H9 (cell line): ENCODE measurements around the gene MGAT2. TPM values are rescaled to one million over a fixed set of nuclear protein-coding genes. Genes with fewer than 3 reads are reported as not detected.

ENCODE experiments used
- DNase-seq: peaks from one replicate; pipeline ENCODE4 v3.0.0-alpha.2; 2017
- H2AFZ ChIP-seq: one replicate; pipeline ENCODE4 v1.6.1; 2013; ENCODE audit warnings: mild to moderate bottlenecking, low read length, control low read depth, moderate library complexity
- H2AK5ac ChIP-seq: 2 replicates; pipeline ENCODE4 v1.6.1; 2013; ENCODE audit warnings: low read length, control low read depth, mixed read lengths; ENCODE audit not compliant: insufficient read length
- H2BK120ac ChIP-seq: one replicate; pipeline ENCODE4 v1.6.1; 2013; ENCODE audit warnings: low read depth, mild to moderate bottlenecking, low read length, control low read depth, inconsistent platforms; ENCODE audit not compliant: poor library complexity, severe bottlenecking
- H2BK12ac ChIP-seq: 2 replicates; pipeline ENCODE4 v1.6.1; 2013; ENCODE audit warnings: low read length, control low read depth, mixed read lengths, low read depth; ENCODE audit not compliant: insufficient read length
- H2BK15ac ChIP-seq: 2 replicates; pipeline ENCODE4 v1.6.1; 2013; ENCODE audit warnings: low read depth, low read length, control low read depth
- H2BK20ac ChIP-seq: one replicate; pipeline ENCODE4 v1.6.1; 2013; ENCODE audit warnings: low read depth, mild to moderate bottlenecking, low read length, control low read depth, inconsistent platforms; ENCODE audit not compliant: poor library complexity, severe bottlenecking
- H2BK5ac ChIP-seq: 2 replicates; pipeline ENCODE4 v1.6.1; 2013; ENCODE audit warnings: low read length, control low read depth, mixed read lengths; ENCODE audit not compliant: insufficient read length
- H3K14ac ChIP-seq: 2 replicates; pipeline ENCODE4 v1.6.1; 2013; ENCODE audit warnings: low read length, control low read depth; ENCODE audit not compliant: insufficient read depth
- H3K18ac ChIP-seq: 2 replicates; pipeline ENCODE4 v1.6.1; 2013; ENCODE audit warnings: low read depth, mild to moderate bottlenecking, mixed read lengths, low read length, control low read depth; ENCODE audit not compliant: insufficient read length
- H3K23ac ChIP-seq: 2 replicates; pipeline ENCODE4 v1.6.1; 2013; ENCODE audit warnings: low read length, control low read depth, mixed read lengths, low read depth; ENCODE audit not compliant: insufficient read length
- H3K23me2 ChIP-seq: 2 replicates; pipeline ENCODE4 v1.6.1; 2013; ENCODE audit warnings: low read depth, mild to moderate bottlenecking, mixed read lengths, low read length, control low read depth; ENCODE audit not compliant: insufficient read length, poor library complexity, severe bottlenecking
- H3K27ac ChIP-seq: 2 replicates; pipeline ENCODE4 v1.5.1; 2013; ENCODE audit warnings: low read length, control low read depth, mixed read lengths, low read depth; ENCODE audit not compliant: insufficient read length
- H3K27me3 ChIP-seq: 2 replicates; pipeline ENCODE4 v1.6.1; 2013; ENCODE audit warnings: low read length, control low read depth, inconsistent platforms; ENCODE audit not compliant: insufficient read depth
- H3K4ac ChIP-seq: 2 replicates; pipeline ENCODE4 v1.6.1; 2013; ENCODE audit warnings: low read depth, mild to moderate bottlenecking, control low read depth, inconsistent platforms, low read length, moderate library complexity
- H3K4me1 ChIP-seq: 2 replicates; pipeline ENCODE4 v1.6.1; 2013; ENCODE audit warnings: low read length, control low read depth, inconsistent platforms; ENCODE audit not compliant: insufficient read depth
- H3K4me2 ChIP-seq: 2 replicates; pipeline ENCODE4 v1.6.1; 2013; ENCODE audit warnings: low read length, control low read depth, mixed read lengths; ENCODE audit not compliant: insufficient read length, insufficient read depth
- H3K56ac ChIP-seq: 2 replicates; pipeline ENCODE4 v1.6.1; 2013; ENCODE audit warnings: low read depth, mild to moderate bottlenecking, mixed read lengths, low read length, control low read depth; ENCODE audit not compliant: insufficient read length
- H3K79me1 ChIP-seq: 2 replicates; pipeline ENCODE4 v1.6.1; 2013; ENCODE audit warnings: low read depth, mild to moderate bottlenecking, moderate library complexity, low read length, control low read depth, inconsistent platforms; ENCODE audit not compliant: insufficient read depth, poor library complexity, severe bottlenecking
- H3K79me2 ChIP-seq: 2 replicates; pipeline ENCODE4 v1.6.1; 2013; ENCODE audit warnings: low read length, control low read depth, inconsistent platforms; ENCODE audit not compliant: insufficient read depth
- H3K9ac ChIP-seq: 2 replicates; pipeline ENCODE4 v1.6.1; 2013; ENCODE audit warnings: low read length, control low read depth, mixed read lengths; ENCODE audit not compliant: insufficient read length; ENCODE audit errors: extremely low read depth
- H3K9me3 ChIP-seq: one replicate; pipeline ENCODE4 v1.6.1; 2013; ENCODE audit warnings: low read depth, low read length, inconsistent platforms; ENCODE audit not compliant: control insufficient read depth
- H3T11ph ChIP-seq: one replicate; pipeline ENCODE4 v1.6.1; 2013; ENCODE audit warnings: mild to moderate bottlenecking, low read length, control low read depth, inconsistent platforms
- H4K20me1 ChIP-seq: one replicate; pipeline ENCODE4 v1.6.1; 2013; ENCODE audit not compliant: control insufficient read depth, insufficient read length, insufficient read depth
- H4K5ac ChIP-seq: 2 replicates; pipeline ENCODE4 v1.6.1; 2013; ENCODE audit warnings: low read depth, mild to moderate bottlenecking, mixed read lengths, low read length, control low read depth; ENCODE audit not compliant: insufficient read length
- H4K8ac ChIP-seq: replicated peaks from 2 replicates; pipeline ENCODE4 v1.6.1; 2013; ENCODE audit warnings: low read length, control low read depth, mixed read lengths, low read depth; ENCODE audit not compliant: insufficient read length
- H4K91ac ChIP-seq: 2 replicates; pipeline ENCODE4 v1.6.1; 2013; ENCODE audit warnings: low read depth, mild to moderate bottlenecking, moderate library complexity, mixed read lengths, low read length, control low read depth; ENCODE audit not compliant: insufficient read length
- H3K27ac Mint-ChIP-seq, 3 experiments: 2 replicates in 2 of 3; 3 replicates in 1 of 3; pipeline ENCODE4 v1.8.0; 2020 to 2021; ENCODE audit warnings: mixed read lengths in 3 of 3, mild to moderate bottlenecking in 1 of 3, moderate library complexity in 1 of 3
- H3K27me3 Mint-ChIP-seq: 2 replicates; pipeline ENCODE4 v1.8.0; 2021; ENCODE audit warnings: low read depth, mild to moderate bottlenecking, moderate library complexity, mixed read lengths
- H3K36me3 Mint-ChIP-seq, 3 experiments: 2 replicates in 2 of 3; 3 replicates in 1 of 3; pipeline ENCODE4 v1.8.0; 2020 to 2021; ENCODE audit warnings: low read depth in 3 of 3, mixed read lengths in 3 of 3; ENCODE audit not compliant: insufficient read depth in 1 of 3
- H3K4me1 Mint-ChIP-seq, 2 experiments: 2 replicates each; pipeline ENCODE4 v1.8.0; 2020; ENCODE audit warnings: mixed read lengths in 2 of 2
- H3K4me3 Mint-ChIP-seq, 2 experiments: 2 replicates in 1 of 2; 3 replicates in 1 of 2; pipeline ENCODE4 v1.8.0; 2020 to 2021; ENCODE audit warnings: mild to moderate bottlenecking in 2 of 2, mixed read lengths in 2 of 2, moderate library complexity in 1 of 2
- H3K9me3 Mint-ChIP-seq, 2 experiments: 2 replicates in 1 of 2; 3 replicates in 1 of 2; pipeline ENCODE4 v1.8.0; 2020; ENCODE audit warnings: mild to moderate bottlenecking in 2 of 2, mixed read lengths in 2 of 2, moderate library complexity in 1 of 2
- CTCF ChIP-seq: fragments of 200-600 bp; sonication (generic); conservative IDR thresholded peaks from 3 replicates; pipeline ENCODE4 v1.8.0; 2021; ENCODE audit warnings: antibody characterized with exemption, mild to moderate bottlenecking
- WGBS: extraction: QIAGEN DNeasy Blood & Tissue Kit; methylation state at CpG from one replicate; pipeline ENCODE4 v1.1.7; 2013; ENCODE audit warnings: missing lambda C conversion rate, low lambda C conversion rate, mixed read lengths; ENCODE audit not compliant: insufficient read length; ENCODE audit errors: extremely low coverage; 5-methylcytosine and 5-hydroxymethylcytosine counted together
- total RNA-seq: library from RNA; stranded (reverse); gene quantifications from 2 replicates; pipeline ENCODE4 v1.2.1, GENCODE V29; 2021

MGAT2 gene
- total RNA-seq, 1 experiment from 2014 or later: 24.5 TPM

- Mint-ChIP-seq H3K4me1 (peaks cover 29 to 35% of the 10 kb centered on the region in 2 experiments), H3K27me3 (peaks cover 3% of the 10 kb centered on the region; the same call in 1 of the 2 replicates), H3K27ac (peak overlapping the region in 2 of 3 experiments; percentile 53 to 75; a peak in 5 of 7 replicates), H3K9me3 (no peaks in the 10 kb centered on the region), H3K36me3 (peaks cover 51 to 57% (median 52%) of the 10 kb centered on the region in 3 experiments), H3K4me3 (peak overlapping the region; percentile 62 to 95; a peak in 4 of 5 replicates)
- no peak overlapping the region for H2BK12ac ChIP-seq
- H3K23me2 ChIP-seq: peaks cover 11% of the 10 kb centered on the region
- no peaks in the 10 kb centered on the region for H3K27me3 ChIP-seq
- H3T11ph ChIP-seq: no peak overlapping the region
- H2BK15ac ChIP-seq: no peak overlapping the region
- no peak for DNase-seq
- H3K4me1 ChIP-seq: peaks cover 5% of the 10 kb centered on the region; the same call in 1 of the 2 replicates
- H4K8ac ChIP-seq: no peak overlapping the region
- no peaks in the 10 kb centered on the region for H4K20me1 ChIP-seq
- TF ChIP-seq CTCF: no peak
- no peak overlapping the region for H4K91ac ChIP-seq
- no peak overlapping the region for H4K5ac ChIP-seq
- H2AK5ac ChIP-seq: no peak overlapping the region
- no peak overlapping the region for H3K4me2 ChIP-seq
- H2BK5ac ChIP-seq: no peak overlapping the region
- H3K9ac ChIP-seq: no peak overlapping the region
- H3K27ac ChIP-seq: no peak overlapping the region
- no peaks in the 10 kb centered on the region for H3K9me3 ChIP-seq
- peaks cover 24% of the 10 kb centered on the region for H3K79me2 ChIP-seq
- H3K56ac ChIP-seq: no peak overlapping the region
- H2BK120ac ChIP-seq: no peak overlapping the region
- 100% methylated on average over 1 of the region's 4 CpGs for WGBS
- H2BK20ac ChIP-seq: no peak overlapping the region
- H3K18ac ChIP-seq: no peak overlapping the region
- H3K23ac ChIP-seq: no peak overlapping the region
- H3K14ac ChIP-seq: no peak overlapping the region
- H3K4ac ChIP-seq: no peak overlapping the region
- H3K79me1 ChIP-seq: peaks cover 9% of the 10 kb centered on the region
- H2AFZ ChIP-seq: no peak overlapping the region
Measured at GRCh38 chr14:49582113-49582977, 38.3 kb upstream of the MGAT2 start.
